ENCODE results near the gene GRK7. TPM values are rescaled to one million over a fixed set of nuclear protein-coding genes. Genes with fewer than 3 reads are reported as not detected.

The GRK7 gene
- total RNA-seq, 5 donors from 2014 or later (not counting 1 experiment from before 2014, with no cell fraction given), result 0.09 to 0.19 (median 0.15) TPM

DNA sequence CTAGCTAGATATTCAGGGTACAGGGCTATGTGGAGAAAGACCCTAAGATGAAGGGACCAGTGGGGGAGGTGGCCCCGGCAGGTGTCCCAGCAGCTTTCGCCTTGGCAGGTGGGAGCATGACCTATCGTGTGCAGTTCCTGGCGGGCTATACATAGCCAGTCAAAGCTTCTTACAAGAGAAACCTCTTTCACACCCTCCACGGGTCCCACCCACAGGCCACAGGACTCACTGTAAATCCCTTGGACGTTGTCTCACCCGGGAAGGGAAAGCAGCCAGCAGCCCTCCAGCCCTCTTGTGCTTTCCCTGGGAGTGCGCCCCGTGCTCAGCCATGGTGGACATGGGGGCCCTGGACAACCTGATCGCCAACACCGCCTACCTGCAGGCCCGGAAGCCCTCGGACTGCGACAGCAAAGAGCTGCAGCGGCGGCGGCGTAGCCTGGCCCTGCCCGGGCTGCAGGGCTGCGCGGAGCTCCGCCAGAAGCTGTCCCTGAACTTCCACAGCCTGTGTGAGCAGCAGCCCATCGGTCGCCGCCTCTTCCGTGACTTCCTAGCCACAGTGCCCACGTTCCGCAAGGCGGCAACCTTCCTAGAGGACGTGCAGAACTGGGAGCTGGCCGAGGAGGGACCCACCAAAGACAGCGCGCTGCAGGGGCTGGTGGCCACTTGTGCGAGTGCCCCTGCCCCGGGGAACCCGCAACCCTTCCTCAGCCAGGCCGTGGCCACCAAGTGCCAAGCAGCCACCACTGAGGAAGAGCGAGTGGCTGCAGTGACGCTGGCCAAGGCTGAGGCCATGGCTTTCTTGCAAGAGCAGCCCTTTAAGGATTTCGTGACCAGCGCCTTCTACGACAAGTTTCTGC lies 15.0 kb downstream of the GRK7 start:
- WGBS (ENCODE audit: insufficient coverage), result 94% methylated on average over 38 of the region's 42 CpGs
- H3K27me3 Mint-ChIP-seq, result no peaks in the 10 kb centered on the region
- H3K36me3 Mint-ChIP-seq, result no peaks in the 10 kb centered on the region
- Histone ChIP-seq H3K36me3 (ENCODE audit: control insufficient read depth in 2 of 2, extremely low read depth in 1 of 2, insufficient read depth in 1 of 2, low read length in 1 of 2) (no peaks in the 10 kb centered on the region), H3K4me1 (ENCODE audit: control insufficient read depth in 1 of 2, extremely low read depth in 1 of 2, insufficient read depth in 2 of 2, low read length in 2 of 2) (no peaks in the 10 kb centered on the region), H3K27ac (ENCODE audit: low read length) (no peak overlapping the region), H3K4me3 (ENCODE audit: control insufficient read depth in 1 of 2, extremely low read depth in 1 of 2, low read length in 1 of 2) (no peak overlapping the region), H3K9me3 (no peaks in the 10 kb centered on the region), H3K27me3 (replicated peaks in 1 of 2; ENCODE audit: control insufficient read depth in 2 of 2, extremely low read depth in 1 of 2, insufficient read depth in 2 of 2, low read length in 1 of 2) (no peaks in the 10 kb centered on the region)
- no peaks in the 10 kb centered on the region for H3K9me3 Mint-ChIP-seq
- ChIA-PET CTCF (interaction anchor here in 1 of 2 donors (0.5 kb wide), 1 partner anchor 24 kb away, joined by 8 read pairs; no protein-coding TSS in a partner anchor), POLR2A (no interaction called here)
- DNase-seq (no peak), ATAC-seq (replicated peaks in 1 of 4) (no peak)
- H3K27ac Mint-ChIP-seq, result no peak overlapping the region
- H3K4me3 Mint-ChIP-seq, result no peak overlapping the region
- no peaks in the 10 kb centered on the region for H3K4me1 Mint-ChIP-seq

DNA sequence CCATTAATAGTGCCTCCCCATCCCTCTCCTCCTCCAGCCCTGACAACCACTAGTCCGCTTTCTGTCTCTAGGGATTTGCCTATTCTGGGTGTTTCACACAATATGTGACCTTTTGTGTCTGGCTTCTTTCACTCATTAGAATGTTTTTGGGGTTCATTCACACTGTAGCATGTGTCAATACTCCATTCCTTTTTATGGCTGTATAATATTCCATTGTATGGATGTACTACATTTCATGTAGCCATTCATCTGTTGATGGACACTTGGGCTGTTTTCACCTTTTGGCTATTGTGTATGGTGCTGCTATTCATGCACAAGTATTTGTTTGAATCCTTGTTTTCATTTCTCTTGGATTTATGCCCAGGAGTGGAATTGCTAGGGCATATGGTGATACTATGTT lies 16.5 kb downstream of the GRK7 start:
- Mint-ChIP-seq H3K4me3 (no peak overlapping the region), H3K36me3 (no peaks in the 10 kb centered on the region), H3K27ac (no peak overlapping the region), H3K27me3 (no peaks in the 10 kb centered on the region), H3K4me1 (no peaks in the 10 kb centered on the region), H3K9me3 (no peaks in the 10 kb centered on the region)
- H3K27me3 ChIP-seq (replicated peaks in 1 of 2; ENCODE audit: control insufficient read depth in 2 of 2, extremely low read depth in 1 of 2, insufficient read depth in 2 of 2, low read length in 1 of 2), result no peaks in the 10 kb centered on the region
- ChIA-PET POLR2A (no interaction called here), CTCF (interaction anchor here in 1 of 2 donors (0.6 kb wide), 1 partner anchor 53 kb away, joined by 4 read pairs; no protein-coding TSS in a partner anchor)
- ATAC-seq (replicated peaks in 1 of 4) (no peak), DNase-seq (no peak)
- H3K36me3 ChIP-seq (ENCODE audit: control insufficient read depth in 2 of 2, extremely low read depth in 1 of 2, insufficient read depth in 1 of 2, low read length in 1 of 2), result no peaks in the 10 kb centered on the region
- no peaks in the 10 kb centered on the region for H3K4me1 ChIP-seq (ENCODE audit: control insufficient read depth in 1 of 2, extremely low read depth in 1 of 2, insufficient read depth in 2 of 2, low read length in 2 of 2)
- no peak overlapping the region for H3K27ac ChIP-seq (ENCODE audit: low read length)
- no peaks in the 10 kb centered on the region for H3K9me3 ChIP-seq
- no CpG with 5 or more reads among the region's 1 CpG for WGBS (ENCODE audit: insufficient coverage)
- H3K4me3 ChIP-seq (ENCODE audit: control insufficient read depth in 1 of 2, extremely low read depth in 1 of 2, low read length in 1 of 2), result no peak overlapping the region

GRCh38 chr3:141782386-141782932 lies 19.3 kb downstream of the GRK7 start:
- WGBS (ENCODE audit: insufficient coverage), result 100% methylated on average over 1 of the region's 4 CpGs
- no peaks in the 10 kb centered on the region for H3K4me1 Mint-ChIP-seq
- no peaks in the 10 kb centered on the region for H3K4me1 ChIP-seq (ENCODE audit: control insufficient read depth in 1 of 2, extremely low read depth in 1 of 2, insufficient read depth in 2 of 2, low read length in 2 of 2)

DNA sequence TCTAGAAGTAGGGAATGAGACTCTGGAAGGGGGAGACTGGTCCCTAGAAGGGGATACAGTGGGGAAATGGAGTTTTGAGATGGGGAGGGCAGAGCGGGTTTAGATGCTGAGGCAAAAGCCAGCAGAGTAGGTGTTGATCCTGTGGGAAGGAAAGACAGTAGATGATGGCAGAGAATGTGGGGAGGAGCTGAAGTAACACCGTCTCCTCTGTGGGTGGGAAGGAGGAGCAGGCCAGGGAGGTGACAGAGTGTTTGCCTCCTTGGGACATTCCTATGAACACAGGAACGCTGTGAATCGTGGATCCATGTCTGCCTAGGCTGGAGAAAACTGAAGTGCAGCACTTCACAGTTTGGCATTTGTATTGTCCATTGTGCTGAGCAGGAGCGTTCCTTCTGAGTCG lies 20.4 kb downstream of the GRK7 start:
- CTCF ChIA-PET, result no interaction called here

More at GRCh38 chr3:141782386-141782932, 19.3 kb downstream of the GRK7 start:
- no peak overlapping the region for H3K27ac Mint-ChIP-seq
- ATAC-seq (replicated peaks in 1 of 4) (no peak), DNase-seq (no peak)
- no peaks in the 10 kb centered on the region for H3K9me3 Mint-ChIP-seq
- CTCF ChIA-PET, result interaction anchor here (0.6 to 0.9 kb wide), 2 partner anchors 13 to 95 kb away, joined by 3 to 5 read pairs; no protein-coding TSS in a partner anchor
- H3K27me3 Mint-ChIP-seq, result no peaks in the 10 kb centered on the region
- POLR2A ChIA-PET, result no interaction called here
- Histone ChIP-seq H3K27ac (ENCODE audit: low read length) (no peak overlapping the region), H3K27me3 (replicated peaks in 1 of 2; ENCODE audit: control insufficient read depth in 2 of 2, extremely low read depth in 1 of 2, insufficient read depth in 2 of 2, low read length in 1 of 2) (no peaks in the 10 kb centered on the region), H3K36me3 (ENCODE audit: control insufficient read depth in 2 of 2, extremely low read depth in 1 of 2, insufficient read depth in 1 of 2, low read length in 1 of 2) (no peaks in the 10 kb centered on the region), H3K4me3 (ENCODE audit: control insufficient read depth in 1 of 2, extremely low read depth in 1 of 2, low read length in 1 of 2) (no peak overlapping the region), H3K9me3 (no peaks in the 10 kb centered on the region)
- H3K4me3 Mint-ChIP-seq, result no peak overlapping the region
- no peaks in the 10 kb centered on the region for H3K36me3 Mint-ChIP-seq

GRCh38 chr3:141784096-141784495 lies 20.9 kb downstream of the GRK7 start:
- ATAC-seq (replicated peaks in 1 of 4), result no peak
- no peaks in the 10 kb centered on the region for H3K4me1 Mint-ChIP-seq
- no peaks in the 10 kb centered on the region for H3K9me3 Mint-ChIP-seq
- H3K4me1 ChIP-seq (ENCODE audit: control insufficient read depth in 1 of 2, extremely low read depth in 1 of 2, insufficient read depth in 2 of 2, low read length in 2 of 2), result no peaks in the 10 kb centered on the region
- no peaks in the 10 kb centered on the region for H3K36me3 ChIP-seq (ENCODE audit: control insufficient read depth in 2 of 2, extremely low read depth in 1 of 2, insufficient read depth in 1 of 2, low read length in 1 of 2)
- POLR2A ChIA-PET, result no interaction called here
- CTCF ChIA-PET, result no interaction called here
- H3K27me3 Mint-ChIP-seq, result no peaks in the 10 kb centered on the region
- H3K27ac Mint-ChIP-seq, result no peak overlapping the region
- H3K9me3 ChIP-seq, result no peaks in the 10 kb centered on the region
- DNase-seq, result no peak
- no peak overlapping the region for H3K4me3 Mint-ChIP-seq
- H3K27ac ChIP-seq (ENCODE audit: low read length), result no peak overlapping the region
- H3K27me3 ChIP-seq (replicated peaks in 1 of 2; ENCODE audit: control insufficient read depth in 2 of 2, extremely low read depth in 1 of 2, insufficient read depth in 2 of 2, low read length in 1 of 2), result no peaks in the 10 kb centered on the region
- WGBS (ENCODE audit: insufficient coverage), result 83% methylated on average over 4 of the region's 8 CpGs
- H3K36me3 Mint-ChIP-seq, result no peaks in the 10 kb centered on the region
- H3K4me3 ChIP-seq (ENCODE audit: control insufficient read depth in 1 of 2, extremely low read depth in 1 of 2, low read length in 1 of 2), result no peak overlapping the region

More for the DNA sequence above, 20.4 kb downstream of the GRK7 start:
- Histone ChIP-seq H3K4me3 (ENCODE audit: control insufficient read depth in 1 of 2, extremely low read depth in 1 of 2, low read length in 1 of 2) (no peak overlapping the region), H3K36me3 (ENCODE audit: control insufficient read depth in 2 of 2, extremely low read depth in 1 of 2, insufficient read depth in 1 of 2, low read length in 1 of 2) (no peaks in the 10 kb centered on the region), H3K27ac (ENCODE audit: low read length) (no peak overlapping the region), H3K9me3 (no peaks in the 10 kb centered on the region), H3K4me1 (ENCODE audit: control insufficient read depth in 1 of 2, extremely low read depth in 1 of 2, insufficient read depth in 2 of 2, low read length in 2 of 2) (no peaks in the 10 kb centered on the region), H3K27me3 (replicated peaks in 1 of 2; ENCODE audit: control insufficient read depth in 2 of 2, extremely low read depth in 1 of 2, insufficient read depth in 2 of 2, low read length in 1 of 2) (no peaks in the 10 kb centered on the region)
- POLR2A ChIA-PET, result no interaction called here
- 92% methylated on average over 6 of the region's 6 CpGs for WGBS (ENCODE audit: insufficient coverage)
- Mint-ChIP-seq H3K4me3 (no peak overlapping the region), H3K4me1 (no peaks in the 10 kb centered on the region), H3K9me3 (no peaks in the 10 kb centered on the region), H3K36me3 (no peaks in the 10 kb centered on the region), H3K27ac (no peak overlapping the region), H3K27me3 (no peaks in the 10 kb centered on the region)
- ATAC-seq (replicated peaks in 1 of 4) (no peak), DNase-seq (no peak)

DNA sequence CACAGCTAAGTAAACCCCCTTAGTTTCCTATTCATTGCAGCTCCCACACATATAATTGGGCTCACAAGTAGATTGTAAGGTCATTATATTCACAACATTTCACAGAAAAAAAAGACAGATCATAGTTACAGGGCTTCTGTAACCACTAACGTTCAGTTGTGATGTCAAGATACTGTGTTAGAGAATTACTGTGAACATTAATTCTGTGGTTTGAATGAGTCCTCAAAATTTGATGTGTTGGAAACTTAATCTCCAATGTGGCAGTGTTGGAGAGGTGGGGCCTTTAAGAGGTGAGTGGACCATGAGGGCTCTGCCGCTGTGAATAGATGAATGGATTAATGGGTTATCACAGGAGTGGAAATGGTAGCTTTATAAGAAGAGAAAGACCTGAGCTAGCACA lies 21.3 kb downstream of the GRK7 start:
- H3K9me3 Mint-ChIP-seq, result no peaks in the 10 kb centered on the region
- H3K27me3 Mint-ChIP-seq, result no peaks in the 10 kb centered on the region
- ChIA-PET CTCF (no interaction called here), POLR2A (no interaction called here)
- no peak overlapping the region for H3K27ac Mint-ChIP-seq
- H3K27me3 ChIP-seq (replicated peaks in 1 of 2; ENCODE audit: control insufficient read depth in 2 of 2, extremely low read depth in 1 of 2, insufficient read depth in 2 of 2, low read length in 1 of 2), result no peaks in the 10 kb centered on the region
- H3K4me1 ChIP-seq (ENCODE audit: control insufficient read depth in 1 of 2, extremely low read depth in 1 of 2, insufficient read depth in 2 of 2, low read length in 2 of 2), result no peaks in the 10 kb centered on the region
- no peaks in the 10 kb centered on the region for H3K36me3 Mint-ChIP-seq
- no peaks in the 10 kb centered on the region for H3K4me1 Mint-ChIP-seq
- no peak overlapping the region for H3K4me3 Mint-ChIP-seq
- ATAC-seq (replicated peaks in 1 of 4), result no peak
- no peaks in the 10 kb centered on the region for H3K9me3 ChIP-seq
- no CpG with 5 or more reads among the region's 2 CpGs for WGBS (ENCODE audit: insufficient coverage)
- DNase-seq, result no peak
- no peak overlapping the region for H3K27ac ChIP-seq (ENCODE audit: low read length)
- H3K4me3 ChIP-seq (ENCODE audit: control insufficient read depth in 1 of 2, extremely low read depth in 1 of 2, low read length in 1 of 2), result no peak overlapping the region
- H3K36me3 ChIP-seq (ENCODE audit: control insufficient read depth in 2 of 2, extremely low read depth in 1 of 2, insufficient read depth in 1 of 2, low read length in 1 of 2), result no peaks in the 10 kb centered on the region

All from T-cell (primary cell).